NCI-H2227 (cell line): ENCODE measurements around the gene TMEM183A.

ENCODE experiments used
- DNase-seq: peaks from one replicate; lab custom pipeline; 2025; ENCODE audit not compliant: unreplicated experiment; lab: John Stamatoyannopoulos, UW

The TMEM183A gene

GRCh38 chr1:203063287-203063686 lies 56.1 kb downstream of the TMEM183A start:
- DNase-seq: no peak

GRCh38 chr1:203065191-203065590 lies 58.0 kb downstream of the TMEM183A start:
- no peak for DNase-seq

- no peak for DNase-seq
These were observed 58.8 kb downstream of the TMEM183A start for GRCh38 chr1:203065986-203066385.

GRCh38 chr1:203066965-203067364 lies 59.8 kb downstream of the TMEM183A start:
- DNase-seq: no peak

- DNase-seq: no peak
These were observed 62.0 kb downstream of the TMEM183A start for GRCh38 chr1:203069030-203069747.

- no peak for DNase-seq
These were observed 64.9 kb downstream of the TMEM183A start for GRCh38 chr1:203072002-203072602.

GRCh38 chr1:203072911-203073310 lies 65.7 kb downstream of the TMEM183A start:
- no peak for DNase-seq

GRCh38 chr1:203073469-203073868 lies 66.3 kb downstream of the TMEM183A start:
- DNase-seq: no peak
